HL-60 (cell line): Measurements from ENCODE around the gene TSPAN11.

Experiments
- REST ChIP-seq: IDR thresholded peaks from 2 replicates; pipeline ENCODE4 v1.6.1; 2012; ENCODE audit warnings: low read depth; ENCODE audit not compliant: insufficient replicate concordance
- TF ChIP-seq, protein P1 (sequence below): IDR thresholded peaks from one replicate; pipeline ENCODE4 v1.5.1; 2011; ENCODE audit warnings: low read length, control low read depth, inconsistent platforms; ENCODE audit not compliant: insufficient read depth

- TF ChIP-seq, protein P1, sequence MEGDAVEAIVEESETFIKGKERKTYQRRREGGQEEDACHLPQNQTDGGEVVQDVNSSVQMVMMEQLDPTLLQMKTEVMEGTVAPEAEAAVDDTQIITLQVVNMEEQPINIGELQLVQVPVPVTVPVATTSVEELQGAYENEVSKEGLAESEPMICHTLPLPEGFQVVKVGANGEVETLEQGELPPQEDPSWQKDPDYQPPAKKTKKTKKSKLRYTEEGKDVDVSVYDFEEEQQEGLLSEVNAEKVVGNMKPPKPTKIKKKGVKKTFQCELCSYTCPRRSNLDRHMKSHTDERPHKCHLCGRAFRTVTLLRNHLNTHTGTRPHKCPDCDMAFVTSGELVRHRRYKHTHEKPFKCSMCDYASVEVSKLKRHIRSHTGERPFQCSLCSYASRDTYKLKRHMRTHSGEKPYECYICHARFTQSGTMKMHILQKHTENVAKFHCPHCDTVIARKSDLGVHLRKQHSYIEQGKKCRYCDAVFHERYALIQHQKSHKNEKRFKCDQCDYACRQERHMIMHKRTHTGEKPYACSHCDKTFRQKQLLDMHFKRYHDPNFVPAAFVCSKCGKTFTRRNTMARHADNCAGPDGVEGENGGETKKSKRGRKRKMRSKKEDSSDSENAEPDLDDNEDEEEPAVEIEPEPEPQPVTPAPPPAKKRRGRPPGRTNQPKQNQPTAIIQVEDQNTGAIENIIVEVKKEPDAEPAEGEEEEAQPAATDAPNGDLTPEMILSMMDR = no peak
- no peak for TF ChIP-seq REST
Observed at GRCh38 chr12:30963709-30964564, 37.4 kb downstream of the TSPAN11 start.
